Lower leg skin (tissue), 3 donors: ENCODE data around the gene COPA.

Experiments used
- CTCF ChIP-seq, 3 donors: fragments of 450-650 bp; IDR thresholded peaks; one replicate each; pipeline ENCODE4 v1.5.1; 2016; ENCODE audit warnings: antibody characterized with exemption in 3 of 3, mild to moderate bottlenecking in 3 of 3, moderate library complexity in 2 of 3
- POLR2A ChIP-seq, 2 donors: fragments of 450-650 bp; IDR thresholded peaks; one replicate each; pipeline ENCODE4 v1.6.1; 2016 to 2017; ENCODE audit warnings: antibody characterized with exemption in 2 of 2, mild to moderate bottlenecking in 1 of 2, moderate library complexity in 1 of 2

GRCh38 chr1:160258177-160258798 lies 84.8 kb downstream of the COPA start:
- TF ChIP-seq POLR2A (IDR thresholded peaks at IDR 0.05) (no peak), CTCF (IDR thresholded peaks at IDR 0.05) (no peak)
